HCT116 (cell line): Measurements from ENCODE around the gene BSG. TPM values are rescaled to one million over a fixed set of nuclear protein-coding genes. Genes with fewer than 3 reads are reported as not detected.

ENCODE experiments used
- ATAC-seq: fragments of 200-7000 bp; cut with Tn5 transposase; 2 replicates; pipeline ENCODE4 v1.9.1; 2020; ENCODE audit warnings: mild to moderate bottlenecking, moderate library complexity
- BruUV-seq: library from RNA; stranded (reverse); fragments of 400-500 nt; replicated peaks from 2 replicates; lab custom pipeline; 2021; lab: Mats Ljungman, UMichigan
- CTCF ChIA-PET: fragments of 300-600 bp; sonication (Branson Sonifier 250); formaldehyde crosslinking; loops from one replicate; lab custom pipeline; 2021; ENCODE audit warnings: antibody characterized with exemption; lab: Charles Lee
- POLR2A ChIA-PET: fragments of 300-600, 350-600 bp; sonication (Branson Sonifier 250); formaldehyde crosslinking; loops from one replicate; lab custom pipeline; 2021; ENCODE audit warnings: antibody characterized with exemption; lab: Charles Lee
- RAD21 ChIA-PET, 2 experiments: fragments of 300-600 bp; sonication (Branson Sonifier 250); formaldehyde crosslinking; loops; one replicate each; lab custom pipeline; 2023; ENCODE audit warnings: low total read pairs in 2 of 2; ENCODE audit not compliant: uncharacterized antibody in 2 of 2, unreplicated experiment in 2 of 2, low non-redundant PET in 1 of 2; lab: Charles Lee
- DNase-seq: peaks from one replicate; pipeline ENCODE4 v3.0.0-alpha.2; 2010; ENCODE audit warnings: low read depth, low spot score
- H2AFZ ChIP-seq: fragments of 200-600 bp; shearing (Covaris generic), sonication (generic); 2 replicates; pipeline ENCODE4 v1.6.1; 2017; ENCODE audit warnings: low read depth, mixed run types, mixed read lengths, antibody characterized with exemption, low read length; ENCODE audit not compliant: poor library complexity, severe bottlenecking
- H3K27ac ChIP-seq: 2 replicates; pipeline ENCODE4 v1.5.1; 2012; ENCODE audit warnings: low read depth, low read length
- H3K27me3 ChIP-seq: fragments of 200-600 bp; sonication (generic); 2 replicates; pipeline ENCODE4 v1.6.1; 2016; ENCODE audit warnings: mixed run types, low read length, mixed read lengths; ENCODE audit not compliant: insufficient read depth
- H3K36me3 ChIP-seq, 2 experiments: fragments of 200-500 bp in 1 of 2; fragments of 200-600 bp in 1 of 2; sonication (Bioruptor generic) in 1 of 2; sonication (generic) in 1 of 2; 2 replicates each; pipeline versions ENCODE4 v1.5.1 to v1.6.1; 2014 to 2016; ENCODE audit warnings: low read length in 2 of 2, inconsistent platforms in 1 of 2, mixed read lengths in 1 of 2, mixed run types in 1 of 2; ENCODE audit not compliant: insufficient read depth in 2 of 2, control insufficient read depth in 1 of 2
- H3K4me1 ChIP-seq, 2 experiments: fragments of 200-600 bp in 1 of 2; sonication (generic) in 1 of 2; 2 replicates each; pipeline versions ENCODE4 v1.5.1 to v1.6.1; 2012 to 2017; ENCODE audit warnings: low read length in 2 of 2, inconsistent platforms in 1 of 2, mild to moderate bottlenecking in 1 of 2, mixed read lengths in 1 of 2, mixed run types in 1 of 2, moderate library complexity in 1 of 2; ENCODE audit not compliant: insufficient read depth in 2 of 2, control insufficient read depth in 1 of 2
- H3K4me2 ChIP-seq: fragments of 200-600 bp; sonication (generic); 2 replicates; pipeline ENCODE4 v1.6.1; 2017; ENCODE audit warnings: mixed run types, low read length, mixed read lengths
- H3K4me3 ChIP-seq, 2 experiments: fragments of 200-600 bp in 1 of 2; sonication (generic) in 1 of 2; replicated peaks in 1 of 2; 2 replicates each; pipeline ENCODE4 v1.5.1; 2011 to 2016; ENCODE audit warnings: low read length in 2 of 2, control low read depth in 1 of 2, low read depth in 1 of 2, mild to moderate bottlenecking in 1 of 2, mixed read lengths in 1 of 2, mixed run types in 1 of 2
- H3K79me2 ChIP-seq: fragments of 200-600 bp; sonication (generic); 2 replicates; pipeline ENCODE4 v1.6.1; 2017; ENCODE audit warnings: mild to moderate bottlenecking, mixed run types, low read length, moderate library complexity, mixed read lengths; ENCODE audit not compliant: insufficient read depth
- H3K9ac ChIP-seq: fragments of 200-600 bp; sonication (generic); 2 replicates; pipeline ENCODE4 v1.6.1; 2016; ENCODE audit warnings: low read length, mixed read lengths
- H3K9me2 ChIP-seq: fragments of 200-600 bp; sonication (generic), shearing (Covaris generic); 2 replicates; pipeline ENCODE4 v1.6.1; 2017; ENCODE audit warnings: mixed run types, mild to moderate bottlenecking, moderate library complexity; ENCODE audit not compliant: insufficient read depth
- H3K9me3 ChIP-seq, 2 experiments: fragments of 200-500 bp in 1 of 2; fragments of 200-600 bp in 1 of 2; sonication (Bioruptor generic) in 1 of 2; sonication (generic) in 1 of 2; 2 replicates each; pipeline ENCODE4 v1.6.1; 2014 to 2017; ENCODE audit warnings: low read length in 2 of 2, mixed read lengths in 2 of 2, inconsistent platforms in 1 of 2, low read depth in 1 of 2, mild to moderate bottlenecking in 1 of 2, mixed run types in 1 of 2, moderate library complexity in 1 of 2; ENCODE audit not compliant: control insufficient read depth in 1 of 2, insufficient read depth in 1 of 2
- H4K20me1 ChIP-seq: fragments of 200-600 bp; sonication (generic), shearing (Covaris generic); 2 replicates; pipeline ENCODE4 v1.6.1; 2017; ENCODE audit warnings: mixed run types, mild to moderate bottlenecking, moderate library complexity; ENCODE audit not compliant: insufficient read depth
- CBX3 ChIP-seq: IDR thresholded peaks from 2 replicates; pipeline ENCODE4 v1.6.1; 2012; ENCODE audit warnings: low read depth
- CTCF ChIP-seq, 3 experiments: fragments of 200-600 bp in 1 of 3; sonication (generic) in 1 of 3; IDR thresholded peaks in 2 of 3; conservative IDR thresholded peaks in 1 of 3; 2 replicates each; pipeline ENCODE4 v1.5.1; 2012 to 2017; ENCODE audit warnings: low read depth in 2 of 3, low read length in 2 of 3, antibody characterized with exemption in 1 of 3, borderline replicate concordance in 1 of 3, control low read depth in 1 of 3, mild to moderate bottlenecking in 1 of 3, mixed read lengths in 1 of 3, mixed run types in 1 of 3, moderate library complexity in 1 of 3; ENCODE audit not compliant: insufficient read depth in 1 of 3
- EGR1 ChIP-seq: IDR thresholded peaks from 2 replicates; pipeline ENCODE4 v1.6.1; 2012; ENCODE audit warnings: low read depth
- ELF1 ChIP-seq: IDR thresholded peaks from 2 replicates; pipeline ENCODE4 v1.6.1; 2012; ENCODE audit warnings: low read depth, borderline replicate concordance
- EZH2 ChIP-seq: fragments of 200-600 bp; sonication (generic); IDR thresholded peaks from 2 replicates; pipeline ENCODE4 v1.6.1; 2017; ENCODE audit warnings: antibody characterized with exemption, mixed run types
- JUND ChIP-seq: IDR thresholded peaks from 2 replicates; pipeline ENCODE4 v1.6.1; 2012
- MAX ChIP-seq: IDR thresholded peaks from 2 replicates; pipeline ENCODE4 v1.6.1; 2012
- POLR2A ChIP-seq: IDR thresholded peaks from 2 replicates; pipeline ENCODE4 v1.7.0; 2011; ENCODE audit warnings: borderline replicate concordance; ENCODE audit not compliant: insufficient read depth, insufficient read length; ENCODE audit errors: extremely low read depth
- REST ChIP-seq: IDR thresholded peaks from 2 replicates; pipeline ENCODE4 v1.6.1; 2012; ENCODE audit warnings: low read depth
- SIN3A ChIP-seq: IDR thresholded peaks from 2 replicates; pipeline ENCODE4 v1.6.1; 2012; ENCODE audit warnings: low read depth
- TCF7L2 ChIP-seq: IDR thresholded peaks from 2 replicates; pipeline ENCODE4 v1.7.0; 2011; ENCODE audit warnings: borderline replicate concordance, inconsistent platforms; ENCODE audit not compliant: insufficient read depth, insufficient read length; ENCODE audit errors: extremely low read depth
- ZFX ChIP-seq: fragments of 450-650 bp; IDR thresholded peaks from 2 replicates; pipeline ENCODE4 v1.6.1; 2017
- intact Hi-C: fragments of 100-400 bp; cut with micrococcal nuclease; formaldehyde crosslinking; loops from 2 replicates; pipeline ENCODE4 v1.10.0; 2022
- total RNA-seq: library from RNA; stranded (reverse); gene quantifications from one replicate; pipeline ENCODE4 v1.2.1, GENCODE V29; 2021; ENCODE audit not compliant: unreplicated experiment
- TF ChIP-seq, protein P1 (sequence below): IDR thresholded peaks from 2 replicates; pipeline ENCODE4 v1.6.1; 2012

BSG gene
- total RNA-seq, 1 experiment from 2014 or later: 603 TPM

DNA sequence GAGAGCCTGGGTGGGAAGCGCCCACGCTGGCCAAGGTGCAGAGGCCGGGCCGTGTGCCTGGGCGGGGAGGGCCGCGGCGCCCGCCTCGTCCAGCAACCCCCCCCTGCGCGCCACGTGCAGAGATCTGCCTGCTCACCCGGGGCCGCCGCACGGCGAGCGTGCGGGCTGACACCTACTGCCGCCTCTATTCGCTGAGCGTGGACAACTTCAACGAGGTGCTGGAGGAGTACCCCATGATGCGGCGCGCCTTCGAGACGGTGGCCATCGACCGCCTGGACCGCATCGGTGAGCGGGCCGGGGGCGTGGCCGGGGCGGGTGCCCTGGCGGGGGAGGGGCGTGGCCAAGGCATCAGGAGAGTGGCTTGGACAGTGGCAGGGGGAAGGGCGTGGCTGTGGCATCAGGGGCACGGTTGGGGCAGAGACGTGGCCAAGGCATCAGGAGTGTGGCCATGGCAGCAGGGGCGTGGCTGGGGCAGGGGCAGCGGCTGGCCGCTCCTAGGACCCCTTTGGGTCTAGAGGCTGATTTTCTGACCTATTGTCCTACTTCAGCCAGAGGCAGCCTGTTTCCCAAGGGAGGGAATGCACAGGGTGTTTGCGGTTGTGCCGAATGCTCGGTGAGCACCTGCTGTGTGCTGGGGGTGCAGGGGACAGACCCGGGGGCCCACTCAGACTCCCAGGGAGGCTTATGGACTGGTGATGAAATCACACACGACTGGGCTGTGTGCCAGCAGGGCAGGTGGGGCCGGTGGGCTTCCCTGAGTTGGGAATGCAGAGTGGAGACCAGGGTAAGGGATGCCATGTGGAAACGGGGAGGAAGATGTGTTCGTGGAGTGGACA, 41.6 kb downstream of the BSG start:
- Histone ChIP-seq H3K79me2 (no peaks in the 10 kb centered on the region), H2AFZ (no peak overlapping the region), H3K4me2 (no peak overlapping the region), H3K9me2 (no peaks in the 10 kb centered on the region), H3K9ac (no peak overlapping the region), H3K4me3 (no peak overlapping the region), H4K20me1 (no peaks in the 10 kb centered on the region), H3K36me3 (peaks cover 0 to 11% of the 10 kb centered on the region in 2 experiments; a peak in 2 of 4 replicates), H3K9me3 (no peaks in the 10 kb centered on the region), H3K27me3 (no peaks in the 10 kb centered on the region), H3K4me1 (peaks cover 4 to 6% of the 10 kb centered on the region in 2 experiments; a peak in 3 of 4 replicates), H3K27ac (no peak overlapping the region; the same call in 1 of the 2 replicates)
- CTCF ChIA-PET: no interaction called here
- RAD21 ChIA-PET: no interaction called here
- DNase-seq (no peak), ATAC-seq (no peak)
- POLR2A ChIA-PET: no interaction called here
- intact Hi-C loops: no loop called here
- BruUV-seq: no TSS peak
- TF ChIP-seq POLR2A (no peak), EGR1 (no peak), CBX3 (no peak), SIN3A (no peak)

- ATAC-seq (no peak; the same call in 1 of the 2 replicates), DNase-seq (no peak)
- intact Hi-C loops: no loop called here
- H3K9me3 ChIP-seq: no peaks in the 10 kb centered on the region
- no peak overlapping the region for H3K27ac ChIP-seq
- H3K4me1 ChIP-seq: no peaks in the 10 kb centered on the region
- H2AFZ ChIP-seq: no peak overlapping the region
- no peaks in the 10 kb centered on the region for H3K27me3 ChIP-seq
- H3K36me3 ChIP-seq: peaks cover 0 to 26% of the 10 kb centered on the region in 2 experiments; a peak in 2 of 4 replicates
- H3K4me2 ChIP-seq: no peak overlapping the region
- ChIA-PET CTCF (no interaction called here), RAD21 (no interaction called here), POLR2A (no interaction called here)
- no TSS peak for BruUV-seq
- H3K9ac ChIP-seq: no peak overlapping the region
- no peaks in the 10 kb centered on the region for H4K20me1 ChIP-seq
- no peaks in the 10 kb centered on the region for H3K79me2 ChIP-seq
- no peak overlapping the region for H3K4me3 ChIP-seq
- H3K9me2 ChIP-seq: no peaks in the 10 kb centered on the region
- no peak for TF ChIP-seq TCF7L2
- TF ChIP-seq EZH2: no peak
- no peak for TF ChIP-seq MAX
- no peak for TF ChIP-seq EGR1
- TF ChIP-seq REST: no peak
- TF ChIP-seq, protein P1, sequence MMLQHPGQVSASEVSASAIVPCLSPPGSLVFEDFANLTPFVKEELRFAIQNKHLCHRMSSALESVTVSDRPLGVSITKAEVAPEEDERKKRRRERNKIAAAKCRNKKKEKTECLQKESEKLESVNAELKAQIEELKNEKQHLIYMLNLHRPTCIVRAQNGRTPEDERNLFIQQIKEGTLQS: no peak
- no peak for TF ChIP-seq ZFX
- no peak for TF ChIP-seq JUND
- TF ChIP-seq ELF1: no peak
- no peak for TF ChIP-seq CTCF (IDR thresholded peaks at IDR 0.05 in 2 of 3, conservative IDR thresholded peaks at IDR 0.05 in 1 of 3; ENCODE audit: borderline replicate concordance in 1 of 3, insufficient read depth in 1 of 3, low read depth in 2 of 3, low read length in 2 of 3)
- TF ChIP-seq SIN3A: no peak
- TF ChIP-seq, all 23 proteins: peak for 0
These were observed 43.2 kb downstream of the BSG start for GRCh38 chr19:615619-616018.
